GM12878 (cell line): ENCODE measurements around the gene PSMD13. TPM values are rescaled to one million over a fixed set of nuclear protein-coding genes. Genes with fewer than 3 reads are reported as not detected.
A peak's percentile ranks its signal among the peaks of the same experiment; 100 is the strongest.

Source experiments
- ATAC-seq: fragments of 200-7000 bp; cut with Tn5 transposase; 3 replicates; pipeline ENCODE4 v1.9.1; 2020; ENCODE audit warnings: mild to moderate bottlenecking, moderate library complexity
- BruUV-seq: library from RNA; stranded (reverse); fragments of 400-500 nt; replicated peaks from 2 replicates; lab custom pipeline; 2021; lab: Mats Ljungman, UMichigan
- CTCF ChIA-PET: fragments of 300-600 bp; sonication (Branson Sonifier 250); formaldehyde crosslinking; extraction: SDS; loops from one replicate; lab custom pipeline; 2021; ENCODE audit warnings: inconsistent platforms; lab: Yijun Ruan, JAX
- POLR2A ChIA-PET: fragments of 350-600 bp; formaldehyde crosslinking; extraction: SDS; loops from one replicate; lab custom pipeline; 2021; ENCODE audit warnings: inconsistent platforms; lab: Charles Lee
- RAD21 ChIA-PET: fragments of 300-600 bp; sonication (Branson Sonifier 250); formaldehyde crosslinking; loops from one replicate; lab custom pipeline; 2023; ENCODE audit warnings: antibody characterized with exemption; ENCODE audit not compliant: unreplicated experiment; lab: Charles Lee
- SMC1A ChIA-PET: fragments of 300-600 bp; sonication (Branson Sonifier 250); formaldehyde crosslinking; loops from one replicate; lab custom pipeline; 2023; ENCODE audit not compliant: unreplicated experiment, uncharacterized antibody; lab: Charles Lee
- DNase-seq: peaks from one replicate; pipeline ENCODE4 v3.0.0-alpha.2; 2011; ENCODE audit warnings: low read depth, low spot score
- FAIRE-seq: peaks from 3 replicates; lab custom pipeline; 2011; peaks lifted over from hg19 to GRCh38; lab: Jason Lieb, UNC
- H2AFZ ChIP-seq: 2 replicates; pipeline ENCODE4 v1.6.0; 2011; ENCODE audit warnings: low read depth, low read length, control low read depth; ENCODE audit not compliant: control insufficient read depth
- H3K27ac ChIP-seq: 2 replicates; pipeline ENCODE4 v1.5.1; 2011; ENCODE audit warnings: control low read depth; ENCODE audit not compliant: control insufficient read depth, insufficient read depth
- H3K27me3 ChIP-seq, 2 experiments: replicated peaks in 1 of 2; 2 replicates each; pipeline versions ENCODE4 v1.6.0 to v1.6.1; 2011; ENCODE audit warnings: low read length in 1 of 2; ENCODE audit not compliant: control insufficient read depth in 2 of 2, insufficient read depth in 2 of 2
- H3K36me3 ChIP-seq, 2 experiments: 2 replicates each; pipeline ENCODE4 v1.5.1; 2011; ENCODE audit warnings: low read length in 1 of 2; ENCODE audit not compliant: control insufficient read depth in 2 of 2, insufficient read depth in 2 of 2
- H3K4me1 ChIP-seq: 2 replicates; pipeline ENCODE4 v1.6.1; 2011; ENCODE audit warnings: mild to moderate bottlenecking, low read length, moderate library complexity, mixed read lengths; ENCODE audit not compliant: control insufficient read depth, insufficient read depth
- H3K4me2 ChIP-seq: 2 replicates; pipeline ENCODE4 v1.6.0; 2011; ENCODE audit warnings: control low read depth; ENCODE audit not compliant: control insufficient read depth, insufficient read depth
- H3K4me3 ChIP-seq: fragments of 200-600 bp; sonication (generic); 2 replicates; pipeline ENCODE4 v1.5.1; 2016
- H3K79me2 ChIP-seq: 2 replicates; pipeline ENCODE4 v1.6.0; 2011; ENCODE audit warnings: low read length; ENCODE audit not compliant: control insufficient read depth, insufficient read depth
- H3K9ac ChIP-seq: 2 replicates; pipeline ENCODE4 v1.8.0; 2011; ENCODE audit warnings: low read length, control low read depth, mixed read lengths; ENCODE audit not compliant: control insufficient read depth, insufficient read depth
- H3K9me3 ChIP-seq: replicated peaks from 3 replicates; pipeline ENCODE4 v1.5.1; 2011; ENCODE audit warnings: mild to moderate bottlenecking, low read length; ENCODE audit not compliant: control insufficient read depth, insufficient read depth
- H4K20me1 ChIP-seq: 2 replicates; pipeline ENCODE4 v1.6.0; 2011; ENCODE audit not compliant: control insufficient read depth, insufficient read depth
- BCL11A ChIP-seq: IDR thresholded peaks from 2 replicates; pipeline ENCODE4 v1.6.1; 2011; ENCODE audit warnings: low read depth, low read length
- CHD4 ChIP-seq: fragments of 200-600 bp; sonication (generic); IDR thresholded peaks from 2 replicates; pipeline ENCODE4 v1.6.1; 2016; ENCODE audit warnings: mild to moderate bottlenecking
- EP300 ChIP-seq, 2 experiments: fragments of 150-350 bp in 1 of 2; IDR thresholded peaks; 2 replicates each; pipeline ENCODE4 v1.6.1; 2011 to 2012; ENCODE audit warnings: low read depth in 2 of 2, low read length in 2 of 2, borderline replicate concordance in 1 of 2, improper control_type of control experiment in 1 of 2, inconsistent platforms in 1 of 2; ENCODE audit not compliant: control insufficient read depth in 1 of 2
- IRF4 ChIP-seq: IDR thresholded peaks from 2 replicates; pipeline ENCODE4 v1.6.1; 2011; ENCODE audit warnings: low read depth, low read length
- MXI1 ChIP-seq: fragments of 150-350 bp; IDR thresholded peaks from 2 replicates; pipeline ENCODE4 v1.6.1; 2011; ENCODE audit warnings: low read depth, mild to moderate bottlenecking, inconsistent platforms, low read length, improper control_type of control experiment
- MYB ChIP-seq: fragments of 150-350 bp; IDR thresholded peaks from 2 replicates; pipeline ENCODE4 v1.6.1; 2014; ENCODE audit warnings: mild to moderate bottlenecking, low read depth, low read length, borderline replicate concordance
- POLR2A ChIP-seq: IDR thresholded peaks from 2 replicates; pipeline ENCODE4 v1.6.1; 2011; ENCODE audit warnings: low read depth, mild to moderate bottlenecking, low read length
- RFX5 ChIP-seq: IDR thresholded peaks from 2 replicates; pipeline ENCODE4 v1.6.1; 2011; ENCODE audit warnings: low read depth, low read length, improper control_type of control experiment
- SP1 ChIP-seq: IDR thresholded peaks from one replicate; pipeline ENCODE4 v1.6.1; 2011; ENCODE audit warnings: low read depth, low read length
- YBX1 ChIP-seq: fragments of 450-650 bp; IDR thresholded peaks from 2 replicates; pipeline ENCODE4 v1.6.1; 2016; ENCODE audit warnings: antibody characterized with exemption
- ZBTB11 ChIP-seq: fragments of 450-650 bp; formaldehyde crosslinking; IDR thresholded peaks from 2 replicates; pipeline ENCODE4 v1.5.0; 2022; ENCODE audit warnings: mild to moderate bottlenecking, missing genetic modification characterization
- ZZZ3 ChIP-seq: IDR thresholded peaks from 2 replicates; pipeline ENCODE4 v1.6.1; 2011; ENCODE audit warnings: low read depth; ENCODE audit not compliant: control insufficient read depth, insufficient read length
- WGBS: methylation state at CpG from one replicate; pipeline ENCODE4 v1.1.6; 2016; ENCODE audit warnings: low lambda C conversion rate; ENCODE audit not compliant: insufficient replicate concordance, insufficient coverage; ENCODE audit errors: missing lambda C conversion rate; 5-methylcytosine and 5-hydroxymethylcytosine counted together
- in situ Hi-C: fragments of 300-500 bp; cut with MboI; formaldehyde crosslinking; loops from 9 replicates; pipeline ENCODE4 v1.14.3; 2018; ENCODE audit warnings: mixed read lengths
- intact Hi-C: fragments of 100-400 bp; cut with micrococcal nuclease; formaldehyde crosslinking; loops from one replicate; pipeline ENCODE4 v1.14.2; 2022; ENCODE audit not compliant: unreplicated experiment
- polyA plus RNA-seq, 11 experiments: library from polyadenylated mRNA; depleted of rRNA in 4 of 11; unstranded in 6 of 11; stranded (reverse) in 5 of 11; fragments of >200 nt; fragmentation: Nextera tagmentation in 4 of 11; fragmentation: Illumina TruSeq in 1 of 11; extraction: Ambion mirVana in 4 of 11; extraction: Trizol in 1 of 11; gene quantifications; 1 replicate in 1 of 11; 2 replicates in 10 of 11; pipeline versions ENCODE4 v1.2.1 to v1.2.3, GENCODE V29; 2011 to 2016; ENCODE audit warnings: inconsistent platforms in 2 of 11, missing spikeins in 2 of 11, low read depth in 1 of 11
- total RNA-seq, 4 experiments: library from RNA; depleted of rRNA in 3 of 4; stranded (reverse); fragments of >200 nt in 3 of 4; fragmentation: Illumina TruSeq in 1 of 4; extraction: Trizol in 1 of 4; gene quantifications; 2 replicates each; pipeline versions ENCODE4 v1.2.1 to v1.2.3, GENCODE V29; 2013 to 2021

PSMD13 gene
- total and polyA plus RNA-seq, 10 of the 15 experiments (the other 5 are each of a cell fraction or from before 2014, with no cell fraction given), result 141 to 303 (median 177) TPM

DNA sequence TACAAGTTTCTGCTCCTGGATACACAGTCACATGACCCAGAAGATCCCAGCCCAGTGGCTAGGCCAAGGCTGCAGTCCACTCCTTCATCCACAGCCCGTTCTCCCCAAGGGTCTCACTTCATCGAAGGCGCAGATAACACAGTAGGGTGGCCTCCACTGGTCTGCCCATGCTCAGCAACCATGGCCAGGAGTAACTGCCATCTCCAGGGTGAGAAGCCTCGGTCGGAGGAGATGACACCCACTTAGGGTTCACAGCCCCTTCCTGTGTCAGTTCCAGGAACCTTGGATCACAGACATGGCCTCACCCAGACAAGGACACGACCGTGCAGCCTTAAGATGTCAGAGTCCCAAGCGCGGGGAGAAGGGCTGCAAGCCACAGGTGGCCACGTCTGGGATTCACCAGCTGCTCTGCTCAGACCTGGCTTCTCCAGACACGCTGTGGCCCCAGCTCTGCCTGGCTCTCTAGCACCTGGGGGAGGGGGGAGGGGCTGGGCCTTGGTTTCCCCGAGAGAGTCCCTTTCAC, 32.1 kb upstream of the PSMD13 start:
- H3K4me2 ChIP-seq, result no peak overlapping the region
- peaks cover 4 to 22% of the 10 kb centered on the region in 2 experiments for H3K36me3 ChIP-seq
- no peak overlapping the region for H3K27ac ChIP-seq
- H3K27me3 ChIP-seq, result no peaks in the 10 kb centered on the region
- peaks cover 44% of the 10 kb centered on the region for H3K79me2 ChIP-seq
- BruUV-seq, result no TSS peak
- TF ChIP-seq POLR2A (0 out of 2 replicates have a peak, but pooled peaks have one; percentile 32), RFX5 (no peak)
- ATAC-seq (no peak), DNase-seq (no peak), FAIRE-seq (no peak)
- 90% methylated on average over 12 of the region's 12 CpGs for WGBS
- H3K9ac ChIP-seq, result no peak overlapping the region
- peaks cover 11% of the 10 kb centered on the region for H4K20me1 ChIP-seq
- H3K4me1 ChIP-seq, result peaks cover 14% of the 10 kb centered on the region
- intact Hi-C loops (loop anchor here (5.0 to 10.0 kb wide), 3 partner anchors 103 to 240 kb away; partner anchors contain the start of genes ANO9 and IFITM2), in situ Hi-C loops (loop anchor here (5.0 to 10.0 kb wide), 2 partner anchors 160 to 303 kb away; partner anchors contain the start of genes B4GALNT4 and RNH1)
- CTCF ChIA-PET, result interaction anchor here (1.3 kb wide), 1 partner anchor 53 kb away, joined by 3 read pairs; no protein-coding TSS in a partner anchor
- no peak overlapping the region for H2AFZ ChIP-seq
- RAD21 ChIA-PET, result no interaction called here
- POLR2A ChIA-PET, result interaction anchor here (0.6 to 2.2 kb wide), 3 partner anchors 12 to 244 kb away, joined by 4 to 6 read pairs (median 5); no protein-coding TSS in a partner anchor
- H3K4me3 ChIP-seq, result no peak overlapping the region
- no peaks in the 10 kb centered on the region for H3K9me3 ChIP-seq
- SMC1A ChIA-PET, result no interaction called here

DNA sequence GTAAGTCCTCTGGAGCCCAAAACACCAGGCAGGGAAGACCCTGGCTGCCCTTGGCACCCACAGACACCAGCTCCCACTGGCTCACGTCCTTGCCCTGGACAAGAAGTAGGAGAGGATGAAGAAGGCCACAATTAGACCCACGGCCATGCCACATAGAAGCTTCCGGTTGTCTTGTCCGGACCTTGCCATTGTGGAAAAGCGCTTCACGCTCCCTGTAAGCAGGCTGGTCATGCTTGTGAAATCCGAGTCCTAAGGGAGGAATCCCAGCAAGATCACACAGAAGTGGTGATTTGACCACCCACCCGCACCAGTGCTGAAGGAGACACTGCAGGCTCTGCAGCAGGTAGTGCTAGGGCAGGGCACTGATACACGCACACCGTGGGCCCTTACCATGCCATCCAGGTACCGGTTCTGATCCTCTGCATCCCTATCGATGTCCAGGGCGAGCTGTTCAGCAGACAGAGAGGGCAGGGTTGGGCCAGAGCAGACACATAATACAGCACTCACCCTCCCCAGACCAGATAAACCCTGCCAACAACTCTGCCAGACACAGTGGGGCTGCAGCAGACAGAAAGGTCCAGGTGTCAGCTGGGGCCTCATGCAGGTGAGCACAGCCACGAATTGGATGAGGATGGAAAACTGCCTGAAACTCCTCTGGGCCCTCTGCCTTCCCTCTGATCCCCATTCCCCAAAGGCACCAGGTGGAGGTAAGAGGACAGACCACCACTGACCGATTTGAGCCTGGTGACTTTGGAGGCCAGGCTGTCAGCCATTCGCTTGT, 31.4 kb upstream of the PSMD13 start:
- H3K9ac ChIP-seq, result peak overlapping the region; percentile 97
- CTCF ChIA-PET, result no interaction called here
- peaks cover 11% of the 10 kb centered on the region for H4K20me1 ChIP-seq
- no peak for TF ChIP-seq MXI1
- no peak for TF ChIP-seq YBX1
- no peak for TF ChIP-seq BCL11A
- no peak for TF ChIP-seq CHD4
- TF ChIP-seq EP300 (IDR thresholded peaks at IDR 0.05; ENCODE audit: borderline replicate concordance in 1 of 2, control insufficient read depth in 1 of 2, low read depth in 2 of 2, low read length in 2 of 2), result no peak
- TF ChIP-seq SP1, result no peak
- TF ChIP-seq ZBTB11 (CRISPR knock-in tag), result no peak
- TF ChIP-seq MYB, result no peak
- TF ChIP-seq IRF4, result no peak
- no peak for TF ChIP-seq ZZZ3
- TF ChIP-seq, all 136 proteins: peak for 0
- in situ Hi-C loops (loop anchor here (5.0 to 10.0 kb wide), 2 partner anchors 159 to 302 kb away; partner anchors contain the start of genes B4GALNT4 and RNH1), intact Hi-C loops (loop anchor here (5.0 to 10.0 kb wide), 3 partner anchors 102 to 239 kb away; partner anchors contain the start of genes ANO9 and IFITM2)
- ChIA-PET SMC1A (no interaction called here), POLR2A (interaction anchor here (0.5 to 2.3 kb wide), 6 partner anchors 11 to 704 kb away, joined by 4 to 8 read pairs (median 4); no protein-coding TSS in a partner anchor), RAD21 (no interaction called here)
- H3K27me3 ChIP-seq, result no peaks in the 10 kb centered on the region
- TSS peak; percentile 49 for BruUV-seq
- H2AFZ ChIP-seq, result no peak overlapping the region
- FAIRE-seq (no peak), DNase-seq (no peak), ATAC-seq (no peak)
- peak overlapping the region; percentile 97 for H3K4me2 ChIP-seq
- H3K9me3 ChIP-seq, result no peaks in the 10 kb centered on the region
- 89% methylated on average over 16 of the region's 16 CpGs for WGBS
- peaks cover 52% of the 10 kb centered on the region for H3K79me2 ChIP-seq
- H3K4me3 ChIP-seq, result peak overlapping the region; percentile 84
- H3K4me1 ChIP-seq, result peaks cover 22% of the 10 kb centered on the region
- H3K27ac ChIP-seq, result no peak overlapping the region
- peaks cover 5 to 29% of the 10 kb centered on the region in 2 experiments for H3K36me3 ChIP-seq
